ENCODE results near the gene RNU7-1. TPM values are rescaled to one million over a fixed set of nuclear protein-coding genes. Genes with fewer than 3 reads are reported as not detected.

RNU7-1 gene
- total and polyA plus RNA-seq, 2 of the 4 experiments (the other 2 are of a cell fraction): not detected

DNA sequence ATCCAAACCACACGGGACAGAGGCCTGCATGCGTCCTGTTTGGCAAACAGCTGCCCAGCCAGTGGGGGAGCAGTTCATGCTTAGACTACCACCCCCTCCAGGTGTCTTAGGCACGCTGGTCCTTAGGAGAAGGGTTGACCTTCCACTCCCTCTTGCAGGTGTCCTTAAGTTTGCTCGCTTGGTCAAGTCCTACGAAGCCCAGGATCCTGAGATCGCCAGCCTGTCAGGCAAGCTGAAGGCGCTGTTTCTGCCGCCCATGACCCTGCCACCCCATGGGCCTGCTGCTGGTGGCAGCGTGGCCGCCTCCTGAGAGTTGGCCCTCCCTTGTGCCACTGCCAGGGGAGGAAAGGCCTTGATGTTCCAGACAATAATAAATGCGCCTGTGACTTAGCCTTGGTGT lies 2.0 kb downstream of the RNU7-1 start:
- no peak for ATAC-seq (ENCODE audit: low read depth)
- no peak overlapping the region for H3K27ac ChIP-seq (ENCODE audit: insufficient read depth, low read length)
- H4K20me1 ChIP-seq (ENCODE audit: insufficient read depth, low read length): no peaks in the 10 kb centered on the region; the same call in 1 of the 2 replicates
- peak overlapping the region; percentile 60 for H3K4ac ChIP-seq (ENCODE audit: low read depth, low read length)
- H2AK9ac ChIP-seq (replicated peaks; ENCODE audit: low read depth, low read length, poor library complexity): peak overlapping the region; percentile 11
- H3K56ac ChIP-seq (ENCODE audit: extremely low read depth, insufficient read depth, low read length): no peak overlapping the region
- no peak overlapping the region for H2BK120ac ChIP-seq (ENCODE audit: low read depth, low read length)
- no peak overlapping the region for H3K9ac ChIP-seq (ENCODE audit: low read depth, low read length)
- H2BK5ac ChIP-seq (ENCODE audit: low read depth, low read length, poor library complexity, severe bottlenecking): no peak overlapping the region
- peaks cover 22% of the 10 kb centered on the region for H3K36me3 ChIP-seq (ENCODE audit: control insufficient read depth, insufficient read depth, low read length)
- no peak overlapping the region for H2BK20ac ChIP-seq (ENCODE audit: low read depth, low read length)
- WGBS, 2 experiments (ENCODE audit: extremely low coverage in 2 of 2, insufficient read length in 1 of 2): 92% methylated on average over 9 of the region's 11 CpGs; no CpG with 5 or more reads in 1 of the 2 experiments
- peaks cover 8 to 22% of the 10 kb centered on the region in 2 experiments for H3K79me1 ChIP-seq (ENCODE audit: low read depth in 1 of 2, low read length in 2 of 2)
- H4K5ac ChIP-seq (ENCODE audit: low read depth, low read length): no peak overlapping the region
- no peak for TF ChIP-seq MAFK (IDR thresholded peaks at IDR 0.05; ENCODE audit: low read depth, low read length)
- TF ChIP-seq, protein P1, sequence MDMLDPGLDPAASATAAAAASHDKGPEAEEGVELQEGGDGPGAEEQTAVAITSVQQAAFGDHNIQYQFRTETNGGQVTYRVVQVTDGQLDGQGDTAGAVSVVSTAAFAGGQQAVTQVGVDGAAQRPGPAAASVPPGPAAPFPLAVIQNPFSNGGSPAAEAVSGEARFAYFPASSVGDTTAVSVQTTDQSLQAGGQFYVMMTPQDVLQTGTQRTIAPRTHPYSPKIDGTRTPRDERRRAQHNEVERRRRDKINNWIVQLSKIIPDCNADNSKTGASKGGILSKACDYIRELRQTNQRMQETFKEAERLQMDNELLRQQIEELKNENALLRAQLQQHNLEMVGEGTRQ (IDR thresholded peaks at IDR 0.05; ENCODE audit: low read depth, low read length): no peak
- no peak for TF ChIP-seq CHD1 (IDR thresholded peaks at IDR 0.05; ENCODE audit: low read depth, low read length)
- no peak for TF ChIP-seq POLR2A (IDR thresholded peaks at IDR 0.05; ENCODE audit: low read depth, low read length)
- TF ChIP-seq, protein P2, sequence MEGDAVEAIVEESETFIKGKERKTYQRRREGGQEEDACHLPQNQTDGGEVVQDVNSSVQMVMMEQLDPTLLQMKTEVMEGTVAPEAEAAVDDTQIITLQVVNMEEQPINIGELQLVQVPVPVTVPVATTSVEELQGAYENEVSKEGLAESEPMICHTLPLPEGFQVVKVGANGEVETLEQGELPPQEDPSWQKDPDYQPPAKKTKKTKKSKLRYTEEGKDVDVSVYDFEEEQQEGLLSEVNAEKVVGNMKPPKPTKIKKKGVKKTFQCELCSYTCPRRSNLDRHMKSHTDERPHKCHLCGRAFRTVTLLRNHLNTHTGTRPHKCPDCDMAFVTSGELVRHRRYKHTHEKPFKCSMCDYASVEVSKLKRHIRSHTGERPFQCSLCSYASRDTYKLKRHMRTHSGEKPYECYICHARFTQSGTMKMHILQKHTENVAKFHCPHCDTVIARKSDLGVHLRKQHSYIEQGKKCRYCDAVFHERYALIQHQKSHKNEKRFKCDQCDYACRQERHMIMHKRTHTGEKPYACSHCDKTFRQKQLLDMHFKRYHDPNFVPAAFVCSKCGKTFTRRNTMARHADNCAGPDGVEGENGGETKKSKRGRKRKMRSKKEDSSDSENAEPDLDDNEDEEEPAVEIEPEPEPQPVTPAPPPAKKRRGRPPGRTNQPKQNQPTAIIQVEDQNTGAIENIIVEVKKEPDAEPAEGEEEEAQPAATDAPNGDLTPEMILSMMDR (conservative IDR thresholded peaks at IDR 0.05; ENCODE audit: low read depth, low read length): no peak
- TF ChIP-seq RAD21 (IDR thresholded peaks at IDR 0.05; ENCODE audit: low read length): no peak
- no peak for TF ChIP-seq BHLHE40 (IDR thresholded peaks at IDR 0.05; ENCODE audit: low read depth, low read length)
- TF ChIP-seq, protein P3, sequence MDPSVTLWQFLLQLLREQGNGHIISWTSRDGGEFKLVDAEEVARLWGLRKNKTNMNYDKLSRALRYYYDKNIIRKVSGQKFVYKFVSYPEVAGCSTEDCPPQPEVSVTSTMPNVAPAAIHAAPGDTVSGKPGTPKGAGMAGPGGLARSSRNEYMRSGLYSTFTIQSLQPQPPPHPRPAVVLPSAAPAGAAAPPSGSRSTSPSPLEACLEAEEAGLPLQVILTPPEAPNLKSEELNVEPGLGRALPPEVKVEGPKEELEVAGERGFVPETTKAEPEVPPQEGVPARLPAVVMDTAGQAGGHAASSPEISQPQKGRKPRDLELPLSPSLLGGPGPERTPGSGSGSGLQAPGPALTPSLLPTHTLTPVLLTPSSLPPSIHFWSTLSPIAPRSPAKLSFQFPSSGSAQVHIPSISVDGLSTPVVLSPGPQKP (IDR thresholded peaks at IDR 0.05; ENCODE audit: borderline replicate concordance, low read depth, low read length): no peak
- no peak for TF ChIP-seq RFX5 (IDR thresholded peaks at IDR 0.05; ENCODE audit: low read depth, low read length)
- no peak for TF ChIP-seq RCOR1 (IDR thresholded peaks at IDR 0.05; ENCODE audit: insufficient replicate concordance, low read length)
- TF ChIP-seq NFE2L2 (IDR thresholded peaks at IDR 0.05; ENCODE audit: low read depth, low read length): no peak
- no peak for TF ChIP-seq FOS (IDR thresholded peaks at IDR 0.05; ENCODE audit: low read depth, low read length)
- TF ChIP-seq CEBPB (IDR thresholded peaks at IDR 0.05; ENCODE audit: low read depth, low read length): no peak
- no peak for TF ChIP-seq MAZ (IDR thresholded peaks at IDR 0.05; ENCODE audit: borderline replicate concordance, low read depth, low read length)
- no peak for TF ChIP-seq SMC3 (IDR thresholded peaks at IDR 0.05; ENCODE audit: low read depth, low read length)
- no peak for TF ChIP-seq MXI1 (IDR thresholded peaks at IDR 0.05; ENCODE audit: borderline replicate concordance, low read depth, low read length)
- intact Hi-C loops (cut with micrococcal nuclease) (no loop called here), dilution Hi-C loops (cut with HindIII; ENCODE audit: low sequenced_read_pairs, unreplicated experiment) (no loop called here), in situ Hi-C loops (cut with MboI; ENCODE audit: low sequenced_read_pairs) (loop anchor here (10.0 kb wide), 1 partner anchor 169 kb away; no protein-coding TSS in a partner anchor)
- CTCF ChIA-PET: interaction anchor here (1.4 kb wide), 1 partner anchor 147 kb away, joined by 3 read pairs; no protein-coding TSS in a partner anchor
- peak overlapping the region in 1 of 2 experiments; percentile 61; a peak in 2 of 4 replicates for H4K8ac ChIP-seq (ENCODE audit: low read depth in 2 of 2, low read length in 2 of 2)
- no peak overlapping the region for H4K91ac ChIP-seq (ENCODE audit: insufficient read depth, low read depth, low read length)
- H2AFZ ChIP-seq (replicated peaks; ENCODE audit: low read length, poor library complexity): no peak overlapping the region
- H3K4me3 ChIP-seq (ENCODE audit: insufficient read depth, low read depth, low read length): no peak overlapping the region
- H3K18ac ChIP-seq (ENCODE audit: low read depth, low read length): no peak overlapping the region
- H3K27me3 ChIP-seq (ENCODE audit: control insufficient read depth, insufficient read depth, low read length): no peaks in the 10 kb centered on the region
- H3K23ac ChIP-seq (ENCODE audit: low read depth, low read length): no peak overlapping the region
- DNase-seq: no peak
- no peak overlapping the region for H2BK15ac ChIP-seq (ENCODE audit: low read depth, low read length)
- POLR2A ChIA-PET (ENCODE audit: unreplicated experiment): interaction anchor here (0.7 kb wide), 1 partner anchor 54 kb away, joined by 5 read pairs; no protein-coding TSS in a partner anchor
- 0 out of 2 replicates have a peak, but pooled peaks cover 2% of the 10 kb centered on the region for H3K9me1 ChIP-seq (ENCODE audit: insufficient read depth, low read length)
- H3K4me2 ChIP-seq (ENCODE audit: low read depth, low read length): no peak overlapping the region
- no peak overlapping the region for H3K14ac ChIP-seq (replicated peaks; ENCODE audit: low read depth, low read length)
- H3K4me1 ChIP-seq (ENCODE audit: control insufficient read depth, insufficient read depth, low read length): peaks cover 5% of the 10 kb centered on the region; the same call in 1 of the 2 replicates
- H2AK5ac ChIP-seq (ENCODE audit: low read depth, low read length): peak overlapping the region; percentile 44; the same call in 1 of the 2 replicates
- no peaks in the 10 kb centered on the region for H3K9me3 ChIP-seq (ENCODE audit: control insufficient read depth, insufficient read depth, low read length)
- no TSS peak for BruUV-seq (replicated peaks)

Measured in IMR-90 (cell line).